ENCODE results near the gene PAN3. TPM values are rescaled to one million over a fixed set of nuclear protein-coding genes. Genes with fewer than 3 reads are reported as not detected.
A peak's percentile ranks its signal among the peaks of the same experiment; 100 is the strongest.

The PAN3 gene, protein sequence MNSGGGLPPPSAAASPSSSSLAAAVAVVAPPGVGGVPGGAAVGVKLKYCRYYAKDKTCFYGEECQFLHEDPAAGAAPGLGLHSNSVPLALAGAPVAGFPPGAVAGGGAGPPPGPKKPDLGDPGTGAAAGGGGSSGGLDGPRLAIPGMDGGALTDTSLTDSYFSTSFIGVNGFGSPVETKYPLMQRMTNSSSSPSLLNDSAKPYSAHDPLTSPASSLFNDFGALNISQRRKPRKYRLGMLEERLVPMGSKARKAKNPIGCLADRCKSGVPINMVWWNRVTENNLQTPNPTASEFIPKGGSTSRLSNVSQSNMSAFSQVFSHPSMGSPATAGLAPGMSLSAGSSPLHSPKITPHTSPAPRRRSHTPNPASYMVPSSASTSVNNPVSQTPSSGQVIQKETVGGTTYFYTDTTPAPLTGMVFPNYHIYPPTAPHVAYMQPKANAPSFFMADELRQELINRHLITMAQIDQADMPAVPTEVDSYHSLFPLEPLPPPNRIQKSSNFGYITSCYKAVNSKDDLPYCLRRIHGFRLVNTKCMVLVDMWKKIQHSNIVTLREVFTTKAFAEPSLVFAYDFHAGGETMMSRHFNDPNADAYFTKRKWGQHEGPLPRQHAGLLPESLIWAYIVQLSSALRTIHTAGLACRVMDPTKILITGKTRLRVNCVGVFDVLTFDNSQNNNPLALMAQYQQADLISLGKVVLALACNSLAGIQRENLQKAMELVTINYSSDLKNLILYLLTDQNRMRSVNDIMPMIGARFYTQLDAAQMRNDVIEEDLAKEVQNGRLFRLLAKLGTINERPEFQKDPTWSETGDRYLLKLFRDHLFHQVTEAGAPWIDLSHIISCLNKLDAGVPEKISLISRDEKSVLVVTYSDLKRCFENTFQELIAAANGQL
- total RNA-seq (2021; ENCODE audit: unreplicated experiment), result 18.5 TPM
- 7.1 TPM for polyA plus RNA-seq (2012; ENCODE audit: insufficient read length)
- percentile 83 among the genes with signal in this experiment for Bru-seq, nascent RNA
- BruChase-seq, experiment 1, labeled RNA remaining after a 2-hour chase, result percentile 72 among the genes with signal in this experiment
- BruChase-seq, experiment 2, labeled RNA remaining after a 6-hour chase, result percentile 72 among the genes with signal in this experiment
- long read RNA-seq, full-length matches to known transcripts, result 5 of 13 reads
- long read RNA-seq, partial matches to known transcripts, result 1 of 13 reads
- long read RNA-seq, other reads (novel, unspliced or antisense), result 7 of 13 reads

DNA sequence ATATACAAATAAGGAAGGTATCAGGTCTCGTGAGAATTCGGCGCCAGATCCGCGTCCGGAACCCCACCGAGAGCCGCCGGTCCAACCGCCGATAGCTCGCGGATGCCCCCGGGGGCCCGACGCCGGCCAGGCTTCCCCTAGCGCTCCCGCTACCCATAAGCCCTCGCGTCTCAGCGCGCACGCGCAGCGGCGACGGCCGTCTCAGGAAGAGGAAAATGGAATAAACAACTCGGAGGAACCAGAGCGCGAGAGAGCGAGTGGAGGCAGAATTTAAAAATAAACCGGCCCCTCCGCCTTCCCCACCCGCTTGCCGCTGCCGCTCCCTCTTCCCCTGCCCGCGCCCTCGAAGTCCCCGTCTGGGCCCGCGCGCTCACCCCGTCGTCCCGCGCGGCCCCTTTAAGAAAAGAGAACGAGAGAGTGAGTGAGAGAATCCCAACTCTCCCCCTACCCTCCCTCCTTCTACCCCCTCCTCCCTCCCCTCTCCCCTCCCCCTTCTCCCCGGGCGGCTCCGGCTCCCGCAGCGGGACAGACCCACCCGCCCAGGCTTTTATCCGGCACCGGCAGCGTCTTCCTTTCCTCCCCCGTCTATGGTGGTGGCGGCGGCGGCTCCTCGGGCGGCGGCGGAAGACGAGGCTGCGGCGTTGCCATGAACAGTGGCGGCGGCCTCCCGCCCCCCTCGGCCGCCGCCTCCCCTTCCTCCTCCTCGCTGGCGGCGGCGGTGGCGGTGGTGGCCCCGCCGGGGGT, at the start of gene PAN3:
PAN3 (plus strand) TSS at position 534 of the 744 bp plus-strand sequence; CDS start at position 647, 113 bp downstream.
- Histone ChIP-seq H3K9me3 (ENCODE audit: control insufficient read depth, insufficient read depth, low read depth, low read length) (no peaks in the 10 kb centered on the region), H3K27me3 (ENCODE audit: control insufficient read depth, insufficient read depth, low read length) (no peaks in the 10 kb centered on the region), H3K4me1 (ENCODE audit: control insufficient read depth, insufficient read depth, low read length) (peaks cover 10% of the 10 kb centered on the region), H3K4me3 (ENCODE audit: low read depth in 2 of 2, low read length in 2 of 2) (peak within 1 kb of the TSS; percentile 72 to 85), H3K27ac (ENCODE audit: low read length) (peak within 1 kb of the TSS; percentile 98), H3K36me3 (ENCODE audit: control insufficient read depth, insufficient read depth, low read length) (peaks cover 6% of the 10 kb centered on the region; the same call in 1 of the 2 replicates)
- ATAC-seq, result peak; percentile 84
- TF ChIP-seq TCF7L2 (IDR thresholded peaks at IDR 0.05; ENCODE audit: low read depth, low read length) (no peak), POLR2AphosphoS5 (IDR thresholded peaks at IDR 0.05; ENCODE audit: low read depth, low read length) (peak; percentile 84), SIN3A (IDR thresholded peaks at IDR 0.05; ENCODE audit: borderline replicate concordance, insufficient read depth, low read depth, low read length) (peak; percentile 70; the same call in 1 of the 2 replicates)
- TF ChIP-seq, protein P1, sequence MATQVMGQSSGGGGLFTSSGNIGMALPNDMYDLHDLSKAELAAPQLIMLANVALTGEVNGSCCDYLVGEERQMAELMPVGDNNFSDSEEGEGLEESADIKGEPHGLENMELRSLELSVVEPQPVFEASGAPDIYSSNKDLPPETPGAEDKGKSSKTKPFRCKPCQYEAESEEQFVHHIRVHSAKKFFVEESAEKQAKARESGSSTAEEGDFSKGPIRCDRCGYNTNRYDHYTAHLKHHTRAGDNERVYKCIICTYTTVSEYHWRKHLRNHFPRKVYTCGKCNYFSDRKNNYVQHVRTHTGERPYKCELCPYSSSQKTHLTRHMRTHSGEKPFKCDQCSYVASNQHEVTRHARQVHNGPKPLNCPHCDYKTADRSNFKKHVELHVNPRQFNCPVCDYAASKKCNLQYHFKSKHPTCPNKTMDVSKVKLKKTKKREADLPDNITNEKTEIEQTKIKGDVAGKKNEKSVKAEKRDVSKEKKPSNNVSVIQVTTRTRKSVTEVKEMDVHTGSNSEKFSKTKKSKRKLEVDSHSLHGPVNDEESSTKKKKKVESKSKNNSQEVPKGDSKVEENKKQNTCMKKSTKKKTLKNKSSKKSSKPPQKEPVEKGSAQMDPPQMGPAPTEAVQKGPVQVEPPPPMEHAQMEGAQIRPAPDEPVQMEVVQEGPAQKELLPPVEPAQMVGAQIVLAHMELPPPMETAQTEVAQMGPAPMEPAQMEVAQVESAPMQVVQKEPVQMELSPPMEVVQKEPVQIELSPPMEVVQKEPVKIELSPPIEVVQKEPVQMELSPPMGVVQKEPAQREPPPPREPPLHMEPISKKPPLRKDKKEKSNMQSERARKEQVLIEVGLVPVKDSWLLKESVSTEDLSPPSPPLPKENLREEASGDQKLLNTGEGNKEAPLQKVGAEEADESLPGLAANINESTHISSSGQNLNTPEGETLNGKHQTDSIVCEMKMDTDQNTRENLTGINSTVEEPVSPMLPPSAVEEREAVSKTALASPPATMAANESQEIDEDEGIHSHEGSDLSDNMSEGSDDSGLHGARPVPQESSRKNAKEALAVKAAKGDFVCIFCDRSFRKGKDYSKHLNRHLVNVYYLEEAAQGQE (IDR thresholded peaks at IDR 0.05; ENCODE audit: insufficient read depth in 1 of 2, low read depth in 2 of 2, low read length in 1 of 2), result no peak
- TF ChIP-seq, protein P2, sequence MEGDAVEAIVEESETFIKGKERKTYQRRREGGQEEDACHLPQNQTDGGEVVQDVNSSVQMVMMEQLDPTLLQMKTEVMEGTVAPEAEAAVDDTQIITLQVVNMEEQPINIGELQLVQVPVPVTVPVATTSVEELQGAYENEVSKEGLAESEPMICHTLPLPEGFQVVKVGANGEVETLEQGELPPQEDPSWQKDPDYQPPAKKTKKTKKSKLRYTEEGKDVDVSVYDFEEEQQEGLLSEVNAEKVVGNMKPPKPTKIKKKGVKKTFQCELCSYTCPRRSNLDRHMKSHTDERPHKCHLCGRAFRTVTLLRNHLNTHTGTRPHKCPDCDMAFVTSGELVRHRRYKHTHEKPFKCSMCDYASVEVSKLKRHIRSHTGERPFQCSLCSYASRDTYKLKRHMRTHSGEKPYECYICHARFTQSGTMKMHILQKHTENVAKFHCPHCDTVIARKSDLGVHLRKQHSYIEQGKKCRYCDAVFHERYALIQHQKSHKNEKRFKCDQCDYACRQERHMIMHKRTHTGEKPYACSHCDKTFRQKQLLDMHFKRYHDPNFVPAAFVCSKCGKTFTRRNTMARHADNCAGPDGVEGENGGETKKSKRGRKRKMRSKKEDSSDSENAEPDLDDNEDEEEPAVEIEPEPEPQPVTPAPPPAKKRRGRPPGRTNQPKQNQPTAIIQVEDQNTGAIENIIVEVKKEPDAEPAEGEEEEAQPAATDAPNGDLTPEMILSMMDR (IDR thresholded peaks at IDR 0.05), result no peak
- BruUV-seq (replicated peaks), result no TSS peak
- POLR2A ChIA-PET, result interaction anchor here (0.7 kb wide), 2 partner anchors 42 to 68 kb away, joined by 3 to 5 read pairs; no protein-coding TSS in a partner anchor
- in situ Hi-C loops (cut with HindIII; ENCODE audit: low pct_unique_long_range_greater_than_20kb, low sequenced_read_pairs) (no loop called here), intact Hi-C loops (cut with micrococcal nuclease; ENCODE audit: unreplicated experiment) (no loop called here)
- peak; percentile 25 for DNase-seq (ENCODE audit: low read depth, low spot score)
- CTCF ChIA-PET, result interaction anchor here (0.7 kb wide), 1 partner anchor 26 kb away, joined by 6 read pairs; no protein-coding TSS in a partner anchor

DNA sequence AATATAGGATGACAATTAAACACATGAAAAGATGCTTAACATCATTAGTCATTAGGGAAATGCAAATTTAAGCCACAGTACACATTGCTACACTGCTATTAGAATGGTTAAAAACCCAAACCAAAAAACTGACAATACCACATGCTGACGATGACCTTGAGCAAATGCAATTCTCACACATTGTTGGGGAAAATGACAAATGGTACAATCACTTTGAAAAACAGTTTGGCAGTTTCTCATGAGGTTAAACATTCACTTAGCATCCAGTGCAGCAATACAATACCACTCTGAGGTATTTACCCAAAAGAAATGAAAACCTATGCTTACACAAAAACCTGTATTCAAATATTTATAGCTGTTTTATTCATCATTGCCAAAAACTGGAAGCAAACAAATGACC, 49.3 kb upstream of the PAN3 start:
- H3K4me3 ChIP-seq (ENCODE audit: low read depth in 2 of 2, low read length in 2 of 2), result no peak overlapping the region
- no TSS peak for BruUV-seq (replicated peaks)
- ATAC-seq, result no peak
- CTCF ChIA-PET, result no interaction called here
- H3K27ac ChIP-seq (ENCODE audit: low read length), result no peak overlapping the region
- in situ Hi-C loops (cut with HindIII; ENCODE audit: low pct_unique_long_range_greater_than_20kb, low sequenced_read_pairs) (no loop called here), intact Hi-C loops (cut with micrococcal nuclease; ENCODE audit: unreplicated experiment) (no loop called here)
- DNase-seq (ENCODE audit: low read depth, low spot score), result no peak
- TF ChIP-seq SIN3A (IDR thresholded peaks at IDR 0.05; ENCODE audit: borderline replicate concordance, insufficient read depth, low read depth, low read length) (no peak), TCF7L2 (IDR thresholded peaks at IDR 0.05; ENCODE audit: low read depth, low read length) (no peak), POLR2AphosphoS5 (IDR thresholded peaks at IDR 0.05; ENCODE audit: low read depth, low read length) (no peak)
- TF ChIP-seq, protein P1 (IDR thresholded peaks at IDR 0.05; ENCODE audit: insufficient read depth in 1 of 2, low read depth in 2 of 2, low read length in 1 of 2), result no peak
- TF ChIP-seq, protein P2 (IDR thresholded peaks at IDR 0.05), result no peak
- POLR2A ChIA-PET, result no interaction called here
- peaks cover 5% of the 10 kb centered on the region for H3K27me3 ChIP-seq (ENCODE audit: control insufficient read depth, insufficient read depth, low read length)
- H3K4me1 ChIP-seq (ENCODE audit: control insufficient read depth, insufficient read depth, low read length), result no peaks in the 10 kb centered on the region
- H3K36me3 ChIP-seq (ENCODE audit: control insufficient read depth, insufficient read depth, low read length), result no peaks in the 10 kb centered on the region
- no peaks in the 10 kb centered on the region for H3K9me3 ChIP-seq (ENCODE audit: control insufficient read depth, insufficient read depth, low read depth, low read length)

Data from Panc1 (cell line).